GM23338 (cell line): ENCODE data around the gene FOXP1. TPM values are rescaled to one million over a fixed set of nuclear protein-coding genes. Genes with fewer than 3 reads are reported as not detected.

Source experiments
- ATAC-seq: fragments of 200-7000 bp; cut with Tn5 transposase; 3 replicates; pipeline ENCODE4 v1.9.1; 2020
- DNase-seq: peaks from one replicate; pipeline ENCODE4 v3.0.0-alpha.2; 2015; ENCODE audit warnings: low spot score
- H2AFZ ChIP-seq: fragments of 200-600 bp; sonication (generic); 2 replicates; pipeline ENCODE4 v1.8.0; 2016; ENCODE audit warnings: antibody characterized with exemption, mild to moderate bottlenecking, moderate library complexity
- H3F3A ChIP-seq: fragments of 200-600 bp; sonication (generic); replicated peaks from 2 replicates; pipeline ENCODE4 v1.8.0; 2017; ENCODE audit warnings: antibody characterized with exemption, mixed run types, low read depth
- H3K27ac ChIP-seq: fragments of 200-600 bp; sonication (generic); 2 replicates; pipeline ENCODE4 v1.6.1; 2016; ENCODE audit warnings: low read depth
- H3K27me3 ChIP-seq: fragments of 200-600 bp; sonication (generic); 2 replicates; pipeline ENCODE4 v1.8.0; 2016; ENCODE audit warnings: mild to moderate bottlenecking, mixed run types, moderate library complexity; ENCODE audit not compliant: insufficient read depth
- H3K36me3 ChIP-seq: fragments of 200-600 bp; sonication (generic); 2 replicates; pipeline ENCODE4 v1.8.0; 2016; ENCODE audit warnings: mild to moderate bottlenecking; ENCODE audit not compliant: insufficient read depth
- H3K4me1 ChIP-seq: fragments of 200-600 bp; sonication (generic); 2 replicates; pipeline ENCODE4 v1.8.0; 2016; ENCODE audit warnings: mild to moderate bottlenecking, moderate library complexity; ENCODE audit not compliant: insufficient read depth
- H3K4me2 ChIP-seq: fragments of 200-600 bp; sonication (generic); 2 replicates; pipeline ENCODE4 v1.7.1; 2017; ENCODE audit warnings: mixed run types
- H3K4me3 ChIP-seq: fragments of 200-600 bp; sonication (generic); 2 replicates; pipeline ENCODE4 v1.6.1; 2016; ENCODE audit warnings: mixed run types
- H3K79me2 ChIP-seq: fragments of 200-600 bp; sonication (generic); replicated peaks from 2 replicates; pipeline ENCODE4 v1.8.0; 2017; ENCODE audit warnings: mild to moderate bottlenecking; ENCODE audit not compliant: insufficient read depth
- H3K9me2 ChIP-seq: fragments of 200-600 bp; sonication (generic); 2 replicates; pipeline ENCODE4 v1.8.0; 2017; ENCODE audit not compliant: insufficient read depth
- H4K20me1 ChIP-seq: fragments of 200-600 bp; sonication (generic); replicated peaks from 2 replicates; pipeline ENCODE4 v1.8.0; 2017; ENCODE audit warnings: mild to moderate bottlenecking; ENCODE audit not compliant: insufficient read depth
- H3K27ac Mint-ChIP-seq: 2 replicates; pipeline ENCODE4 v1.8.0; 2020; ENCODE audit warnings: inconsistent platforms, mild to moderate bottlenecking, moderate library complexity, mixed read lengths
- H3K27me3 Mint-ChIP-seq: 3 replicates; pipeline ENCODE4 v1.8.0; 2022; ENCODE audit warnings: low read depth, mild to moderate bottlenecking, moderate library complexity, mixed read lengths, inconsistent platforms; ENCODE audit not compliant: insufficient read depth, poor library complexity
- H3K36me3 Mint-ChIP-seq: 3 replicates; pipeline ENCODE4 v1.8.0; 2021; ENCODE audit warnings: low read depth, mild to moderate bottlenecking, inconsistent platforms, moderate library complexity, mixed read lengths
- H3K4me1 Mint-ChIP-seq: 3 replicates; pipeline ENCODE4 v1.8.0; 2020; ENCODE audit warnings: mild to moderate bottlenecking, inconsistent platforms, mixed read lengths
- H3K4me3 Mint-ChIP-seq: 3 replicates; pipeline ENCODE4 v1.8.0; 2021; ENCODE audit warnings: moderate library complexity, mild to moderate bottlenecking, inconsistent platforms, mixed read lengths
- H3K9me3 Mint-ChIP-seq: 3 replicates; pipeline ENCODE4 v1.8.0; 2020; ENCODE audit warnings: moderate library complexity, mild to moderate bottlenecking, inconsistent platforms, mixed read lengths
- CREB1 ChIP-seq: fragments of 250-450 bp; sonication (Bioruptor Pico); IDR thresholded peaks from 2 replicates; pipeline ENCODE4 v1.5.0; 2020; ENCODE audit warnings: low read depth, mild to moderate bottlenecking, moderate library complexity
- CTCF ChIP-seq, 2 experiments: fragments of 200-600 bp in 1 of 2; sonication (generic) in 1 of 2; conservative IDR thresholded peaks; 2 replicates each; pipeline versions ENCODE4 v1.5.1 to v1.6.1; 2016 to 2017; ENCODE audit warnings: antibody characterized with exemption in 2 of 2, low read depth in 2 of 2, mild to moderate bottlenecking in 2 of 2, moderate library complexity in 1 of 2
- ETS1 ChIP-seq: IDR thresholded peaks from 2 replicates; pipeline ENCODE4 v1.6.1; 2016; ENCODE audit warnings: antibody characterized with exemption
- EZH2 ChIP-seq: fragments of 200-600 bp; sonication (generic); IDR thresholded peaks from one replicate; pipeline ENCODE4 v1.8.0; 2017; ENCODE audit warnings: antibody characterized with exemption, mild to moderate bottlenecking, low read depth; ENCODE audit not compliant: unreplicated experiment
- NANOG ChIP-seq: IDR thresholded peaks from 2 replicates; pipeline ENCODE4 v1.6.1; 2016; ENCODE audit warnings: antibody characterized with exemption, borderline replicate concordance
- POLR2AphosphoS5 ChIP-seq: IDR thresholded peaks from 2 replicates; pipeline ENCODE4 v1.6.1; 2016; ENCODE audit warnings: antibody characterized with exemption, low read depth
- REST ChIP-seq: IDR thresholded peaks from one replicate; pipeline ENCODE4 v1.6.1; 2018; ENCODE audit warnings: antibody characterized with exemption; ENCODE audit not compliant: unreplicated experiment
- STAT1 ChIP-seq: IDR thresholded peaks from one replicate; pipeline ENCODE4 v1.6.1; 2016; ENCODE audit warnings: antibody characterized with exemption; ENCODE audit not compliant: unreplicated experiment
- ZNF114 ChIP-seq: fragments of 250-450 bp; sonication (Bioruptor Pico); IDR thresholded peaks from 2 replicates; pipeline ENCODE4 v1.5.0; 2020; ENCODE audit warnings: mild to moderate bottlenecking, moderate library complexity
- ZNF331 ChIP-seq: fragments of 250-450 bp; sonication (Bioruptor Pico); IDR thresholded peaks from 2 replicates; pipeline ENCODE4 v1.5.0; 2020; ENCODE audit warnings: low read depth, mild to moderate bottlenecking, moderate library complexity
- ZNF462 ChIP-seq: fragments of 250-450 bp; sonication (Bioruptor Pico); IDR thresholded peaks from 2 replicates; pipeline ENCODE4 v1.5.0; 2020; ENCODE audit warnings: mild to moderate bottlenecking, moderate library complexity
- polyA plus RNA-seq: library from polyadenylated mRNA; unstranded; fragments of >200 nt; fragmentation: Nextera tagmentation; extraction: Ambion mirVana; gene quantifications from 2 replicates; pipeline ENCODE4 v1.2.1, GENCODE V29; 2016
- total RNA-seq: library from RNA; depleted of rRNA; stranded (reverse); fragments of >200 nt; shearing (Covaris generic); gene quantifications from 2 replicates; pipeline ENCODE4 v1.2.3, GENCODE V29; 2014

FOXP1 gene
- total and polyA plus RNA-seq, 2 experiments from 2014 or later: 32.9 to 35.5 TPM

- Histone ChIP-seq H3K9me2 (no peaks in the 10 kb centered on the region), H3K36me3 (no peaks in the 10 kb centered on the region), H3K27ac (no peak overlapping the region), H3K4me1 (peaks cover 23% of the 10 kb centered on the region), H3K4me2 (no peak overlapping the region), H3K79me2 (no peaks in the 10 kb centered on the region; the same call in 1 of the 2 replicates), H4K20me1 (no peaks in the 10 kb centered on the region; the same call in 1 of the 2 replicates), H3F3A (no peaks in the 10 kb centered on the region), H2AFZ (no peak overlapping the region), H3K4me3 (no peak overlapping the region), H3K27me3 (no peaks in the 10 kb centered on the region)
- no peak for ATAC-seq
- no peak for DNase-seq
- H3K4me3 Mint-ChIP-seq: no peak overlapping the region
- H3K27me3 Mint-ChIP-seq: peaks cover 2% of the 10 kb centered on the region
- H3K27ac Mint-ChIP-seq: no peak overlapping the region
- H3K36me3 Mint-ChIP-seq: no peaks in the 10 kb centered on the region
- H3K4me1 Mint-ChIP-seq: peaks cover 45% of the 10 kb centered on the region
- H3K9me3 Mint-ChIP-seq: no peaks in the 10 kb centered on the region
- TF ChIP-seq ETS1 (no peak), STAT1 (no peak), NANOG (no peak), ZNF331 (CRISPR knock-in tag) (no peak), ZNF462 (no peak), EZH2 (no peak), CREB1 (CRISPR knock-in tag) (no peak), REST (no peak), CTCF (conservative IDR thresholded peaks at IDR 0.05; ENCODE audit: low read depth in 2 of 2) (no peak), POLR2AphosphoS5 (no peak), ZNF114 (CRISPR knock-in tag) (no peak)
Observed at GRCh38 chr3:71082833-71083232, 500.7 kb downstream of the FOXP1 start.
